NCI-H460 (cell line): ENCODE results near the gene PRMT9. TPM values are rescaled to one million over a fixed set of nuclear protein-coding genes. Genes with fewer than 3 reads are reported as not detected.

Source experiments
- total RNA-seq: library from RNA; depleted of rRNA; stranded (reverse); fragments of >200 nt; shearing (Covaris generic); gene quantifications from 2 replicates; pipeline ENCODE4 v1.2.3, GENCODE V29; 2014; rRNA removed

PRMT9 gene
- total RNA-seq, 1 experiment from 2014 or later, result 4.3 TPM

Other genes with a start within 250 kb of the PRMT9 start
- gene EDNRA, start 203.1 kb downstream of the PRMT9 start, total RNA-seq, result 0.35 TPM in 1 of 2 replicates, not detected in the other
- gene TMEM184C, start 66.8 kb downstream of the PRMT9 start, total RNA-seq, result 23.6 and 23.7 TPM in 2 replicates
- 5.1 and 5.3 TPM in 2 replicates for gene ARHGAP10, start 47.9 kb upstream of the PRMT9 start, total RNA-seq